Parathyroid adenoma (tissue), 2 donors: Measurements from ENCODE around the gene LTK.

Experiments used
- H2AFZ ChIP-seq: fragments of 300-600 bp; sonication (generic); one replicate; pipeline ENCODE4 v1.7.0; 2017; ENCODE audit warnings: antibody characterized with exemption, mild to moderate bottlenecking
- H3K27ac ChIP-seq: fragments of 300-600 bp; sonication (generic); one replicate; pipeline ENCODE4 v1.7.0; 2017
- H3K27me3 ChIP-seq: fragments of 300-600 bp; sonication (generic); one replicate; pipeline ENCODE4 v1.7.0; 2017; ENCODE audit warnings: low read length; ENCODE audit not compliant: control insufficient read depth, insufficient read depth
- H3K36me3 ChIP-seq: fragments of 300-600 bp; sonication (generic); one replicate; pipeline ENCODE4 v1.7.0; 2017; ENCODE audit warnings: low read length; ENCODE audit not compliant: control insufficient read depth, insufficient read depth
- H3K4me1 ChIP-seq: fragments of 300-600 bp; sonication (generic); one replicate; pipeline ENCODE4 v1.7.0; 2017; ENCODE audit warnings: control low read depth
- H3K4me2 ChIP-seq: fragments of 300-600 bp; sonication (generic); one replicate; pipeline ENCODE4 v1.7.0; 2017; ENCODE audit warnings: low read length
- H3K4me3 ChIP-seq: fragments of 300-600 bp; sonication (generic); one replicate; pipeline ENCODE4 v1.7.0; 2017; ENCODE audit warnings: low read depth, low read length
- H3K79me2 ChIP-seq: fragments of 300-600 bp; sonication (generic); one replicate; pipeline ENCODE4 v1.7.0; 2017; ENCODE audit warnings: control low read depth
- H3K9ac ChIP-seq: fragments of 300-600 bp; sonication (generic); one replicate; pipeline ENCODE4 v1.7.0; 2017; ENCODE audit warnings: mild to moderate bottlenecking
- H3K9me3 ChIP-seq: fragments of 300-600 bp; sonication (generic); one replicate; pipeline ENCODE4 v1.7.0; 2017; ENCODE audit warnings: low read length; ENCODE audit not compliant: control insufficient read depth
- CTCF ChIP-seq: fragments of 300-600 bp; sonication (generic); IDR thresholded peaks from one replicate; pipeline ENCODE4 v1.7.0; 2017; ENCODE audit warnings: antibody characterized with exemption, mild to moderate bottlenecking
- donor health status: primary hyperparathyroidism.

LTK gene

GRCh38 chr15:41495736-41496599 is 17.7 kb downstream of the LTK start:
- H3K27ac ChIP-seq: no peak overlapping the region
- H2AFZ ChIP-seq: no peak overlapping the region
- H3K9ac ChIP-seq: no peak overlapping the region
- H3K4me3 ChIP-seq: no peak overlapping the region
- H3K4me2 ChIP-seq: no peak overlapping the region
- H3K27me3 ChIP-seq: no peaks in the 10 kb centered on the region
- H3K4me1 ChIP-seq: peaks cover 5% of the 10 kb centered on the region
- no peaks in the 10 kb centered on the region for H3K79me2 ChIP-seq
- H3K9me3 ChIP-seq: no peaks in the 10 kb centered on the region
- TF ChIP-seq CTCF: no peak
- H3K36me3 ChIP-seq: no peaks in the 10 kb centered on the region

GRCh38 chr15:41494922-41495735 is 18.5 kb downstream of the LTK start:
- Histone ChIP-seq H3K4me2 (no peak overlapping the region), H3K36me3 (no peaks in the 10 kb centered on the region), H3K4me1 (peaks cover 5% of the 10 kb centered on the region), H3K9ac (no peak overlapping the region), H2AFZ (peak overlapping the region; percentile 78), H3K4me3 (no peak overlapping the region), H3K79me2 (no peaks in the 10 kb centered on the region), H3K27ac (no peak overlapping the region), H3K27me3 (no peaks in the 10 kb centered on the region), H3K9me3 (no peaks in the 10 kb centered on the region)
- no peak for TF ChIP-seq CTCF

- Histone ChIP-seq H3K4me2 (peak overlapping the region; percentile 72), H3K27me3 (no peaks in the 10 kb centered on the region), H3K9ac (no peak overlapping the region), H3K9me3 (no peaks in the 10 kb centered on the region), H3K27ac (no peak overlapping the region), H3K4me1 (peaks cover 5% of the 10 kb centered on the region), H3K4me3 (peak overlapping the region; percentile 37), H2AFZ (peak overlapping the region; percentile 78), H3K79me2 (no peaks in the 10 kb centered on the region), H3K36me3 (no peaks in the 10 kb centered on the region)
- no peak for TF ChIP-seq CTCF
Measured at GRCh38 chr15:41494190-41494921, 19.3 kb downstream of the LTK start.

- H3K4me3 ChIP-seq: peak overlapping the region; percentile 37
- no peak for TF ChIP-seq CTCF
- peak overlapping the region; percentile 72 for H3K4me2 ChIP-seq
- H3K79me2 ChIP-seq: no peaks in the 10 kb centered on the region
- H3K36me3 ChIP-seq: no peaks in the 10 kb centered on the region
- no peak overlapping the region for H3K27ac ChIP-seq
- H3K9me3 ChIP-seq: no peaks in the 10 kb centered on the region
- H2AFZ ChIP-seq: peak overlapping the region; percentile 78
- no peaks in the 10 kb centered on the region for H3K27me3 ChIP-seq
- peaks cover 5% of the 10 kb centered on the region for H3K4me1 ChIP-seq
- no peak overlapping the region for H3K9ac ChIP-seq
Measured at GRCh38 chr15:41493902-41494189, 19.8 kb downstream of the LTK start.
